Neural progenitor cell (in vitro differentiated cells): ENCODE data around the gene PTPN23. TPM values are rescaled to one million over a fixed set of nuclear protein-coding genes. Genes with fewer than 3 reads are reported as not detected.

Source experiments
- DNase-seq: peaks from one replicate; pipeline ENCODE4 v3.0.0-alpha.2; 2016; ENCODE audit warnings: low spot score
- H2AFZ ChIP-seq: fragments of 200-600 bp; sonication (generic); replicated peaks from 2 replicates; pipeline ENCODE4 v1.6.1; 2016; ENCODE audit warnings: antibody characterized with exemption
- H3F3A ChIP-seq: fragments of 200-600 bp; sonication (generic); 2 replicates; pipeline ENCODE4 v1.6.1; 2016; ENCODE audit warnings: antibody characterized with exemption, low read depth
- H3K27ac ChIP-seq: fragments of 200-600 bp; sonication (generic); 2 replicates; pipeline ENCODE4 v1.5.1; 2016; ENCODE audit warnings: mild to moderate bottlenecking
- H3K27me3 ChIP-seq: fragments of 200-600 bp; sonication (generic); 2 replicates; pipeline ENCODE4 v1.6.1; 2016; ENCODE audit warnings: mild to moderate bottlenecking, moderate library complexity
- H3K36me3 ChIP-seq: fragments of 200-600 bp; sonication (generic); 2 replicates; pipeline ENCODE4 v1.5.1; 2016
- H3K4me1 ChIP-seq: fragments of 200-600 bp; sonication (generic); 2 replicates; pipeline ENCODE4 v1.6.1; 2016; ENCODE audit warnings: mixed run types
- H3K4me2 ChIP-seq: fragments of 200-600 bp; sonication (generic); 2 replicates; pipeline ENCODE4 v1.6.1; 2016
- H3K4me3 ChIP-seq: fragments of 200-600 bp; sonication (generic); 2 replicates; pipeline ENCODE4 v1.5.1; 2016
- H3K79me2 ChIP-seq: fragments of 200-600 bp; sonication (generic); 2 replicates; pipeline ENCODE4 v1.6.1; 2016; ENCODE audit warnings: low read depth
- H3K9ac ChIP-seq: fragments of 200-600 bp; sonication (generic); 2 replicates; pipeline ENCODE4 v1.6.1; 2016
- H3K9me3 ChIP-seq: fragments of 200-600 bp; sonication (generic); 2 replicates; pipeline ENCODE4 v1.5.1; 2016; ENCODE audit warnings: low read depth
- H4K20me1 ChIP-seq: fragments of 200-600 bp; sonication (generic); 2 replicates; pipeline ENCODE4 v1.6.1; 2016; ENCODE audit warnings: low read depth
- H3K27ac Mint-ChIP-seq: 3 replicates; pipeline ENCODE4 v1.8.0; 2021; ENCODE audit warnings: mixed read lengths
- H3K27me3 Mint-ChIP-seq: 2 replicates; pipeline ENCODE4 v1.8.0; 2022; ENCODE audit warnings: low read depth, mild to moderate bottlenecking, inconsistent platforms, moderate library complexity, mixed read lengths; ENCODE audit not compliant: insufficient read depth
- H3K36me3 Mint-ChIP-seq: 3 replicates; pipeline ENCODE4 v1.8.0; 2021; ENCODE audit warnings: mixed read lengths
- H3K4me1 Mint-ChIP-seq: 3 replicates; pipeline ENCODE4 v1.8.0; 2021; ENCODE audit warnings: mixed read lengths
- H3K4me3 Mint-ChIP-seq: 3 replicates; pipeline ENCODE4 v1.8.0; 2021; ENCODE audit warnings: mild to moderate bottlenecking, moderate library complexity, mixed read lengths
- H3K9me3 Mint-ChIP-seq: 3 replicates; pipeline ENCODE4 v1.8.0; 2020; ENCODE audit warnings: mixed read lengths
- CTCF ChIP-seq: fragments of 200-600 bp; sonication (generic); IDR thresholded peaks from 2 replicates; pipeline ENCODE4 v1.5.1; 2017; ENCODE audit warnings: antibody characterized with exemption, mild to moderate bottlenecking
- EZH2 ChIP-seq: fragments of 200-600 bp; sonication (generic); IDR thresholded peaks from 2 replicates; pipeline ENCODE4 v1.6.1; 2017; ENCODE audit warnings: antibody characterized with exemption, mild to moderate bottlenecking, moderate library complexity
- EZH2phosphoT487 ChIP-seq: fragments of 200-600 bp; sonication (generic); IDR thresholded peaks from 2 replicates; pipeline ENCODE4 v1.6.1; 2017; ENCODE audit warnings: antibody characterized with exemption
- total RNA-seq: library from RNA; depleted of rRNA; stranded (reverse); fragments of >200 nt; gene quantifications from 2 replicates; pipeline ENCODE4 v1.2.3, GENCODE V29; 2015; ENCODE audit warnings: low replicate concordance

PTPN23 gene
- total RNA-seq, 1 donor from 2014 or later: 3.4 TPM

GRCh38 chr3:47421741-47422649, 41.2 kb downstream of the PTPN23 start:
- Histone ChIP-seq H3K4me1 (peaks cover 4% of the 10 kb centered on the region), H3K79me2 (no peaks in the 10 kb centered on the region), H3K4me2 (no peak overlapping the region), H3K9me3 (no peaks in the 10 kb centered on the region), H3F3A (peaks cover 8% of the 10 kb centered on the region), H2AFZ (no peak overlapping the region), H4K20me1 (peaks cover 5% of the 10 kb centered on the region), H3K27ac (peak overlapping the region; percentile 32), H3K4me3 (no peak overlapping the region), H3K36me3 (no peaks in the 10 kb centered on the region), H3K9ac (no peak overlapping the region), H3K27me3 (no peaks in the 10 kb centered on the region)
- TF ChIP-seq EZH2phosphoT487 (no peak), EZH2 (no peak), CTCF (no peak)
- Mint-ChIP-seq H3K36me3 (peaks cover 11% of the 10 kb centered on the region), H3K4me3 (no peak overlapping the region), H3K4me1 (peaks cover 14% of the 10 kb centered on the region), H3K9me3 (no peaks in the 10 kb centered on the region), H3K27ac (peak overlapping the region; percentile 99), H3K27me3 (peaks cover 9% of the 10 kb centered on the region)
- DNase-seq: no peak

- no peaks in the 10 kb centered on the region for H3K79me2 ChIP-seq
- Mint-ChIP-seq H3K4me3 (no peak overlapping the region), H3K36me3 (peaks cover 11% of the 10 kb centered on the region), H3K9me3 (no peaks in the 10 kb centered on the region), H3K4me1 (peaks cover 14% of the 10 kb centered on the region), H3K27me3 (peaks cover 9% of the 10 kb centered on the region), H3K27ac (peak overlapping the region; percentile 78)
- H4K20me1 ChIP-seq: peaks cover 5% of the 10 kb centered on the region
- TF ChIP-seq CTCF (no peak), EZH2 (no peak), EZH2phosphoT487 (no peak)
- H3K4me1 ChIP-seq: peaks cover 4% of the 10 kb centered on the region
- no peak overlapping the region for H2AFZ ChIP-seq
- H3K9me3 ChIP-seq: no peaks in the 10 kb centered on the region
- no peak overlapping the region for H3K4me3 ChIP-seq
- no peak overlapping the region for H3K27ac ChIP-seq
- no peak for DNase-seq
- H3K27me3 ChIP-seq: no peaks in the 10 kb centered on the region
- H3K9ac ChIP-seq: no peak overlapping the region
- peaks cover 8% of the 10 kb centered on the region for H3F3A ChIP-seq
- no peak overlapping the region for H3K4me2 ChIP-seq
- no peaks in the 10 kb centered on the region for H3K36me3 ChIP-seq
Measured at GRCh38 chr3:47422743-47423142, 41.9 kb downstream of the PTPN23 start.

GRCh38 chr3:47423548-47424145, 42.8 kb downstream of the PTPN23 start:
- Histone ChIP-seq H3K27ac (no peak overlapping the region), H3K9me3 (no peaks in the 10 kb centered on the region), H3K27me3 (no peaks in the 10 kb centered on the region), H3K79me2 (no peaks in the 10 kb centered on the region), H3K4me3 (no peak overlapping the region), H3K4me2 (no peak overlapping the region), H3K4me1 (peaks cover 4% of the 10 kb centered on the region), H4K20me1 (peaks cover 5% of the 10 kb centered on the region), H3F3A (peaks cover 8% of the 10 kb centered on the region), H2AFZ (no peak overlapping the region), H3K9ac (no peak overlapping the region), H3K36me3 (no peaks in the 10 kb centered on the region)
- no peak overlapping the region for H3K27ac Mint-ChIP-seq
- no peaks in the 10 kb centered on the region for H3K9me3 Mint-ChIP-seq
- peaks cover 16% of the 10 kb centered on the region for H3K36me3 Mint-ChIP-seq
- peaks cover 12% of the 10 kb centered on the region for H3K27me3 Mint-ChIP-seq
- no peak for DNase-seq
- no peak overlapping the region for H3K4me3 Mint-ChIP-seq
- TF ChIP-seq EZH2phosphoT487: no peak
- TF ChIP-seq EZH2: no peak
- TF ChIP-seq CTCF: no peak
- peaks cover 14% of the 10 kb centered on the region for H3K4me1 Mint-ChIP-seq
